AG09319 (cell line): ENCODE measurements around the gene SMAD1.

ENCODE experiments used
- DNase-seq: peaks from one replicate; pipeline ENCODE4 v3.0.0-alpha.2; 2010; ENCODE audit warnings: low read depth; ENCODE audit errors: extremely low read depth
- TF ChIP-seq, protein P1 (sequence below): IDR thresholded peaks from 2 replicates; pipeline ENCODE4 v1.5.1; 2011; ENCODE audit warnings: low read depth, mild to moderate bottlenecking, inconsistent platforms, low read length, moderate library complexity

Gene SMAD1

DNA sequence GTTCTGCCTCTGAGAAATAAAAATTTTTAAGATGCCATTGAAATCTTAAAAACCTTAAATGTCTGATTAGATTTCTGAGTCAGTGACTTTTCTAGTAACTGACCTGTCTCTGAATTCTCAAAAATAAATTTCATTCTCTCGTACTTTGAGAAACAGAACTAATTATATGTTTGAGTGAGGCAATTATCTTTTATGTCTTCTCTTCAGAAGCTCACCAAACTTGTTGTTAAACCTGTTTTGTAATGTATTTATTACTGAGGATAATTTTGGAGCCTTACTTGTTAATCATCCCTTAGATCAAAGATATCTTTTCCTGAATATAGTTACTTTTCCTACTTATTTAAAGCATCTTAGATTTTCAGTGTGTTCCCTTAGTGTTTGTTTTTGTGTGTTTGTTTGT, 73.0 kb downstream of the SMAD1 start:
- DNase-seq: no peak
- TF ChIP-seq, protein P1, sequence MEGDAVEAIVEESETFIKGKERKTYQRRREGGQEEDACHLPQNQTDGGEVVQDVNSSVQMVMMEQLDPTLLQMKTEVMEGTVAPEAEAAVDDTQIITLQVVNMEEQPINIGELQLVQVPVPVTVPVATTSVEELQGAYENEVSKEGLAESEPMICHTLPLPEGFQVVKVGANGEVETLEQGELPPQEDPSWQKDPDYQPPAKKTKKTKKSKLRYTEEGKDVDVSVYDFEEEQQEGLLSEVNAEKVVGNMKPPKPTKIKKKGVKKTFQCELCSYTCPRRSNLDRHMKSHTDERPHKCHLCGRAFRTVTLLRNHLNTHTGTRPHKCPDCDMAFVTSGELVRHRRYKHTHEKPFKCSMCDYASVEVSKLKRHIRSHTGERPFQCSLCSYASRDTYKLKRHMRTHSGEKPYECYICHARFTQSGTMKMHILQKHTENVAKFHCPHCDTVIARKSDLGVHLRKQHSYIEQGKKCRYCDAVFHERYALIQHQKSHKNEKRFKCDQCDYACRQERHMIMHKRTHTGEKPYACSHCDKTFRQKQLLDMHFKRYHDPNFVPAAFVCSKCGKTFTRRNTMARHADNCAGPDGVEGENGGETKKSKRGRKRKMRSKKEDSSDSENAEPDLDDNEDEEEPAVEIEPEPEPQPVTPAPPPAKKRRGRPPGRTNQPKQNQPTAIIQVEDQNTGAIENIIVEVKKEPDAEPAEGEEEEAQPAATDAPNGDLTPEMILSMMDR: no peak

DNA sequence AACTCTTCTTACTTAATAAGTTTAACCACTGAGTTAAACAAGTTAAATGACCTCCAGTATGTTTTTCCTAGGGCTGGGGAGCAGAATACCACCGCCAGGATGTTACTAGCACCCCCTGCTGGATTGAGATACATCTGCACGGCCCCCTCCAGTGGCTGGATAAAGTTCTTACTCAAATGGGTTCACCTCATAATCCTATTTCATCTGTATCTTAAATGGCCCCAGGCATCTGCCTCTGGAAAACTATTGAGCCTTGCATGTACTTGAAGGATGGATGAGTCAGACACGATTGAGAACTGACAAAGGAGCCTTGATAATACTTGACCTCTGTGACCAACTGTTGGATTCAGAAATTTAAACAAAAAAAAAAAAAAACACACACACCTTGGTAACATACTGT, 76.1 kb downstream of the SMAD1 start:
- TF ChIP-seq, protein P1: peak; percentile 93

DNA sequence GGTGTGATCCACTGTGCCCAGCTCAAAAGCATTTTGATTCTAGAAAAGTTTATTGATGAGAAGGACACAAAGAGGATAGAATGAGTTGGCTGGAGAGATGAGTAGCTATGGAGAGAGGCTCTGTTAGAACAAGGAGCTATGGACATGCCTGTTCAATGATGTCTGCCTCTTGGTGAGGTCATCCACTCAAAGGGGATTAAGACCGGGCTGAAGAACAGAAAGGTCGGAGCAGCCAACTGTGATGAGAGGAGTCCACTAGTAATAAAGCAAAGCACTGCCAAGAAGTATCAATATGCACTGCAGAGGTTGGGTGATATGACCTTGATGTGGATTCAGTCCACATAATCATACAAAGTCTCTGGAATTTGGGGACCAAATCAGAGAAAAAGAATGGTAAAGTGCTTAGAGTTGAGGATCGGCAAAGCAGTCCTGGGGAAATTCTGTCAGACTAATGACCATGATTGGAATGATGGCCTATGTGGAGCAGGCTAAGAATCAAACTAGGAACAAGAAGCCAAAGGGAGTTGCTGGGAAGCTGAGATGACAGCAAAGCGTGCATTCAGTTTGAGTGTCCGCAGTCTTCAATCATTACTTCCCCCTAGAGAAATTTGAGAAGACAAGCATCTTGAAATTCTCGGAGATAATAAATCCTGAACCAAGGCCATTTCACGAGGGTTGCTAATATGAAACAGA, 81.8 kb downstream of the SMAD1 start:
- DNase-seq: no peak

More for the DNA sequence above, 76.1 kb downstream of the SMAD1 start:
- DNase-seq: peak; percentile 43

DNA sequence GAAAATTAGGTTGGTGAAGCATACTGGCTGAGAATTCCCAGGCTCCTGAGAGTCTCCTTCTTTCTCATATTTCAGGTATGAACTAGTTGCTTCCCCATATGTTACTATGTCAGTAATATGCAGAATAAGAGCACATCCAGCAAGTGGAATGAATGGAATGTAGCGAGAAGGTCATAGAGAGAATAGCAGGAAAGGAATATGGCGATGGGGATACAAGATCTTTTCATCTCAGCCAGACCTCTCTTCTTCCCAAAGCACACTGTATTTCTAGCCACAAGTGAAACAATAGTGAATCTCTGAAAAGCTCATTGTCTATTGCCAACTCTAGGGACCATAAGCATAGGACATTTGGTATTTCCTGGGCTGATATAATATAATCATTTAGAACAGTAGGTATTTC, 82.9 kb downstream of the SMAD1 start:
- TF ChIP-seq, protein P1: no peak
- no peak for DNase-seq

More for the DNA sequence above, 81.8 kb downstream of the SMAD1 start:
- TF ChIP-seq, protein P1: no peak

DNA sequence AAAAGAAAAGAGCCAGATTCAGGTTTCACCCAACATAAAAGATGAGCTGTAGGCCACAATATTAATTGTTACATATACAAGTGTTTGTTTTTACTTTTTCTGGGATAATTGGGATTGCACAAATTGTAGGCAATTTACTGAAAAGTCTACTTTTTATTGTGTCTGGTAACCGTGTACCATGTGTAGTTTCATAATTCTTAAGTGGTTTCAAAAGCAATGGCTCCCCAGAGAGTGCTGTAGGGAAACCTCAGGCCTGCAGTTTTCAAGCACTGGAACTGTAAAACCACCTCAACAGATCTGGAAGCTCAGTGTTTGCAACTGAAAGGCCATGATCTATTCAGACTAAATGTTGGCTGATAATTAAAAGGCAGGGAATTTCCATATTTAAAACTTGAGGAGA, 83.7 kb downstream of the SMAD1 start:
- no peak for DNase-seq
- TF ChIP-seq, protein P1: no peak

DNA sequence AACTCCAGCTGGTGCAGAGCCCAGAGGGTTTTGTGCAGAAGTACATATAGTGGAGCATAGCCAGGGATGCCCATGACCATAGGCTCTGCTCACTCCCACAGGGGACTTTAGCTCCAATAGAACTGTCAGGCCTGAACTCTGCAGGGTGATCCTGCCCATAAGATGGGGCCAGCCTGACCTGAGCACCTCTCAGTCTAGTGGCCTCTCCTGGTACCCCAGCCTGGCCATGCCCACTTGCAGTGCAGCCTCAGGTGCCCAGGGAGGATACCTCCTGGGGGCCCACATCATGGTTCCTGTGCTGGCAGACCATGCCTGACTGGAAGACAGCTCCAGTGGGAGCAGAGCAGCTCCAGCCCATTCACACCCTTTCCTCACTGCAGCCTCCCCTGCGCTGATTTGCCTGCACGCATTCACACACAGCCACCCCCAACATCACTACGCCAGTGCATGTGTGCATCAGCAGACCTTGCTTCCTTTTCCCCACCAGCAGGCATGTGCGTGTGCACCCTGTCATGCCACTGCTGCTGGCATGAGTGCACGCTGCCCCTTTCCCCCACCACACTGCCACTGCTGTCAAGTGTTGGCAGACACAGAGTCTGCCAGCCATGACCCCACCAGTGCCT, 84.5 kb downstream of the SMAD1 start:
- DNase-seq: no peak
- TF ChIP-seq, protein P1: no peak

DNA sequence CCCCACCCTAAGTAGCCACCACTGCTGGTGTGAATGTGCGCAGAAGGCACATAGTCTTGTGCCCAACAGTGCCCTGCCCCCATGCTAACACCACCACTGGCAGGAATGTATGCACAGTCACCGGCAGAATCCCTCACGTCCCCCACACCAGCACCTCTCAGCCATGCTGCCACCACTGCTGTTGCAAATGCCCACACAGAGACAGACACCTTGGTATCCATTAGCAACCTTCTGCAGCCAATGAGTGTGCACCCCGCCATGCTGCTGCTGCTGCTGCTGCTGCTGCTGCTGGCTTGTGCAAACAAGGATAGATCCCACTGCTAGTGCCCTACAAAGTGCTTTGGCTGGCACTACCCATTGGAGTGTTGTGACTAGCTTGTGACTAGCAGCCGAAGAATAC, 85.1 kb downstream of the SMAD1 start:
- TF ChIP-seq, protein P1: no peak
- DNase-seq: no peak
